ENCODE results near the gene CLDN25. TPM values are rescaled to one million over a fixed set of nuclear protein-coding genes. Genes with fewer than 3 reads are reported as not detected.
"Not testable (repeated sequence)": the region's sequence is repeated elsewhere in the genome, so short reads cannot be mapped to it uniquely, and the experiment has no call there.

The CLDN25 gene
- total RNA-seq, 2 donors from 2014 or later, result not detected

DNA sequence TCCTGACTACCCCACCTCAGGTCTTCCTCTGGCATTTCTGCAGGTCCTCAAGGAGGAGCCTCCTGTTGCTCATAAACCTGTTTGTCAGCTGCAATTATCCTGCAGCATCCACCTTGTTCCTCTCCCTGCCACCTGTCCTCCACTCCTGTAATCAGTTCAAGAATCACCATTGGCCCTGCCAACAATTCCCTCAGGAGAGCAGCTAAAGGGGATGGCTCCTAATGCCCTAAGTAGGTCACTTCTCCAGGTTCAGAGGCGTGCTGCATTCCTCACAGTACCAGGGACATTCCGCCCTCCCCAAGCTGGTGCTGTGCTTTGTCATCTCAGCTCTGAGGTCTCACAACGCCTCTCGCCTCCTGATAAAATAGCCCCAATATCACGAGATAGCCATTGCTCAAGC is 2.1 kb downstream of the CLDN25 start:
- Histone ChIP-seq H3K9ac (ENCODE audit: extremely low read depth, low read length, poor library complexity, severe bottlenecking) (no peak overlapping the region), H3K4me3 (ENCODE audit: low read length) (no peak overlapping the region), H3K27ac (ENCODE audit: low read depth, low read length) (no peak overlapping the region), H3K27me3 (ENCODE audit: control insufficient read depth, insufficient read depth, low read length, poor library complexity, severe bottlenecking) (peaks cover 8% of the 10 kb centered on the region), H3K4me1 (ENCODE audit: control insufficient read depth, insufficient read depth, low read length) (no peaks in the 10 kb centered on the region), H3K36me3 (ENCODE audit: control insufficient read depth, insufficient read depth, low read length) (no peaks in the 10 kb centered on the region), H3K9me3 (ENCODE audit: control insufficient read depth, low read length) (no peaks in the 10 kb centered on the region)
- Mint-ChIP-seq H3K4me3 (no peak overlapping the region), H3K27ac (no peak overlapping the region), H3K4me1 (no peaks in the 10 kb centered on the region), H3K9me3 (no peaks in the 10 kb centered on the region), H3K36me3 (ENCODE audit: low read depth) (no peaks in the 10 kb centered on the region), H3K27me3 (ENCODE audit: insufficient read depth) (peaks cover 13% of the 10 kb centered on the region)
- DNase-seq, result peak; percentile 48
- 82 to 87% methylated on average over 5 of the region's 5 CpGs for WGBS, 2 experiments (ENCODE audit: insufficient coverage in 1 of 2, insufficient read length in 1 of 2)
- TF ChIP-seq, protein P1, sequence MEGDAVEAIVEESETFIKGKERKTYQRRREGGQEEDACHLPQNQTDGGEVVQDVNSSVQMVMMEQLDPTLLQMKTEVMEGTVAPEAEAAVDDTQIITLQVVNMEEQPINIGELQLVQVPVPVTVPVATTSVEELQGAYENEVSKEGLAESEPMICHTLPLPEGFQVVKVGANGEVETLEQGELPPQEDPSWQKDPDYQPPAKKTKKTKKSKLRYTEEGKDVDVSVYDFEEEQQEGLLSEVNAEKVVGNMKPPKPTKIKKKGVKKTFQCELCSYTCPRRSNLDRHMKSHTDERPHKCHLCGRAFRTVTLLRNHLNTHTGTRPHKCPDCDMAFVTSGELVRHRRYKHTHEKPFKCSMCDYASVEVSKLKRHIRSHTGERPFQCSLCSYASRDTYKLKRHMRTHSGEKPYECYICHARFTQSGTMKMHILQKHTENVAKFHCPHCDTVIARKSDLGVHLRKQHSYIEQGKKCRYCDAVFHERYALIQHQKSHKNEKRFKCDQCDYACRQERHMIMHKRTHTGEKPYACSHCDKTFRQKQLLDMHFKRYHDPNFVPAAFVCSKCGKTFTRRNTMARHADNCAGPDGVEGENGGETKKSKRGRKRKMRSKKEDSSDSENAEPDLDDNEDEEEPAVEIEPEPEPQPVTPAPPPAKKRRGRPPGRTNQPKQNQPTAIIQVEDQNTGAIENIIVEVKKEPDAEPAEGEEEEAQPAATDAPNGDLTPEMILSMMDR (conservative IDR thresholded peaks at IDR 0.05), result no peak

DNA sequence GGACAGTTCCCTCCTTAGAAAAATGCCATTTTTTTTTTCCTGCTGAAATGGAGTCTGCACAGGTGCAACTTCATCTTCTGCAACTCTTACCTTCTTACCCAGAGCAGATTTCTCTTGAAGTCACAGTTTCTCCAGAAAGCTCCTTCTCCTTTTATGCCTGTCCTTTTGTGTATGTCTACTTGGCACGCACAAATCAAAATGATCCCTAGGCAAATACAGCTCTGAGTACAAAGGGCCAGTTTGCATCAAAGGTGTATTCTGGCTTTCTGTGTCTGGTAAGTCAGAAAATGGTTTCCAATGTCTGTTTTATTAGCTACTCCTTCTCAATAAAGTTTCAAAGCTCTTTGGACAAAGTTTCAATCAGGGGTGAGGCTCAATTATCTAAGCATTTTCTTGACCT is 2.5 kb downstream of the CLDN25 start:
- Histone ChIP-seq H3K9ac (ENCODE audit: extremely low read depth, low read length, poor library complexity, severe bottlenecking) (no peak overlapping the region), H3K9me3 (ENCODE audit: control insufficient read depth, low read length) (no peaks in the 10 kb centered on the region), H3K27me3 (ENCODE audit: control insufficient read depth, insufficient read depth, low read length, poor library complexity, severe bottlenecking) (peaks cover 6% of the 10 kb centered on the region), H3K4me1 (ENCODE audit: control insufficient read depth, insufficient read depth, low read length) (no peaks in the 10 kb centered on the region), H3K4me3 (ENCODE audit: low read length) (no peak overlapping the region), H3K27ac (ENCODE audit: low read depth, low read length) (no peak overlapping the region), H3K36me3 (ENCODE audit: control insufficient read depth, insufficient read depth, low read length) (no peaks in the 10 kb centered on the region)
- DNase-seq, result no peak
- no peaks in the 10 kb centered on the region for H3K9me3 Mint-ChIP-seq
- peaks cover 15% of the 10 kb centered on the region for H3K27me3 Mint-ChIP-seq (ENCODE audit: insufficient read depth)
- H3K36me3 Mint-ChIP-seq (ENCODE audit: low read depth), result no peaks in the 10 kb centered on the region
- 89 to 95% methylated on average over 1 of the region's 1 CpG for WGBS, 2 experiments (ENCODE audit: insufficient coverage in 1 of 2, insufficient read length in 1 of 2)
- no peaks in the 10 kb centered on the region for H3K4me1 Mint-ChIP-seq
- no peak overlapping the region for H3K4me3 Mint-ChIP-seq
- H3K27ac Mint-ChIP-seq, result no peak overlapping the region
- TF ChIP-seq, protein P1 (conservative IDR thresholded peaks at IDR 0.05), result no peak

DNA sequence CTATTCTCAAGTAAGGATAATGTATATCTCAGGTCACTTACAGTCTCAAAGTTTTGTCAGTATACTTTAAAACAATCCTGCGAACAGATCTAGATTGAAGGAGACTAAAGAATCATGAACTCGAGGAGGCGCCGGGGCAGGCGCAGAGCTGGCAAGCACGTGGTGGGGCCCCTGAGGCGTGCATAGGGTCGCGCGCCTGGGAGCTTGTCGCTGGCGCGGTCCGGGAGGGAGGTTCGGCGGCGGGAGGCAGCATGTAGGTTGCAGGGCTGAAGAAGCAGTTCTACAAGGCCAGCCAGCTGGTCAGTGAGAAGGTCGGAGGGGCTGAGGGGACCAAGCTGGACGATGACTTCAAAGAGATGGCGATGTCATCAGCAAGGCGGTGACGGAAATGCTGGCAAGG is 9.4 kb downstream of the CLDN25 start:
- H3K4me3 ChIP-seq (ENCODE audit: low read length); H3K27ac ChIP-seq (ENCODE audit: low read depth, low read length); H3K9me3 ChIP-seq (ENCODE audit: control insufficient read depth, low read length); H3K4me1 ChIP-seq (ENCODE audit: control insufficient read depth, insufficient read depth, low read length); DNase-seq; H3K27ac Mint-ChIP-seq; H3K9me3 Mint-ChIP-seq; H3K36me3 Mint-ChIP-seq (ENCODE audit: low read depth); H3K4me3 Mint-ChIP-seq; H3K4me1 Mint-ChIP-seq; H3K27me3 ChIP-seq (ENCODE audit: control insufficient read depth, insufficient read depth, low read length, poor library complexity, severe bottlenecking); H3K9ac ChIP-seq (ENCODE audit: extremely low read depth, low read length, poor library complexity, severe bottlenecking); H3K36me3 ChIP-seq (ENCODE audit: control insufficient read depth, insufficient read depth, low read length): not testable (repeated sequence)
- WGBS, 2 experiments (ENCODE audit: insufficient coverage in 1 of 2, insufficient read length in 1 of 2), result 87 to 95% methylated on average over 10 to 22 of the region's 22 CpGs
- peaks cover 20% of the 10 kb centered on the region for H3K27me3 Mint-ChIP-seq (ENCODE audit: insufficient read depth)

DNA sequence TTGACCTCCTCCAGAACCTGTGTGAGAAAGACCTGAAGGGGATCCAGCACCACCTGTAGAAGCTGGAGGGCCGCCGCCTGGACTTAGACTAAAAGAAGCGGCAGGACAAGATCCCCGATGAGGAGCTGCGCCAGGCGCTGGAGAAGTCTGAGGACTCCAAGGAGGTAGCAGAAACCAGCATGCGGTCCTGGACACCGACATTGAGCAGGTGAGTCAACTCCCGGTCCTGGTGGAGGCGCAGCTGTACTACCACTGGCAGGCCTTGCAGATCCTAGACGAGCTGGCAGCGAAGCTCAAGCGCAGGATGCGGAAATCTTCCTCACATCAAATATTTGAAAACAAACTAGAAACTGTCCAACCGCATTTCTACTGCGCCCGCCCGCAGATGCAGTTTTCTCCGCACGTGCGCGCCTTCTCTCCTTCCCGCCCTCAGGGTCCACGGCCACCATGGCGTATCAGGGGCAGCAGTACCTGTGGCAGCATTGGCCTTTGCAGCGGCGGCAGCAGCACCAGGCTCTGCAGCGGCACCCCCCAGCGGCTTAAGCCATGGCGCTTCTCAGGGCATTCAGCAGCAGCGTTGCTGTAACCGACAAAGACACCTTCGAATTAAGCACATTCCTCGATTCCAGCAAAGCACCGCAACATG is 10.2 kb downstream of the CLDN25 start:
- H3K4me3 Mint-ChIP-seq, result no peak overlapping the region
- H3K27me3 Mint-ChIP-seq (ENCODE audit: insufficient read depth), result peaks cover 14% of the 10 kb centered on the region
- Histone ChIP-seq H3K27me3 (ENCODE audit: control insufficient read depth, insufficient read depth, low read length, poor library complexity, severe bottlenecking) (no peaks in the 10 kb centered on the region), H3K9ac (ENCODE audit: extremely low read depth, low read length, poor library complexity, severe bottlenecking) (no peak overlapping the region), H3K4me3 (ENCODE audit: low read length) (no peak overlapping the region), H3K9me3 (ENCODE audit: control insufficient read depth, low read length) (no peaks in the 10 kb centered on the region), H3K36me3 (ENCODE audit: control insufficient read depth, insufficient read depth, low read length) (no peaks in the 10 kb centered on the region), H3K27ac (ENCODE audit: low read depth, low read length) (no peak overlapping the region), H3K4me1 (ENCODE audit: control insufficient read depth, insufficient read depth, low read length) (no peaks in the 10 kb centered on the region)
- WGBS, 2 experiments (ENCODE audit: insufficient coverage in 1 of 2, insufficient read length in 1 of 2), result 94 to 98% methylated on average over 23 to 35 of the region's 35 CpGs
- peak; percentile 46 for DNase-seq
- no peaks in the 10 kb centered on the region for H3K36me3 Mint-ChIP-seq (ENCODE audit: low read depth)
- H3K27ac Mint-ChIP-seq, result no peak overlapping the region
- TF ChIP-seq, protein P1 (conservative IDR thresholded peaks at IDR 0.05), result peak; percentile 14
- H3K9me3 Mint-ChIP-seq, result no peaks in the 10 kb centered on the region
- no peaks in the 10 kb centered on the region for H3K4me1 Mint-ChIP-seq
